ENCODE measurements around the gene EEF1AKMT2. TPM values are rescaled to one million over a fixed set of nuclear protein-coding genes. Genes with fewer than 3 reads are reported as not detected.

The EEF1AKMT2 gene
- total and polyA plus RNA-seq, 9 of the 15 experiments (the other 6 are each of a cell fraction or from before 2014, with no cell fraction given), result 9.3 to 34.3 (median 23.7) TPM

GRCh38 chr10:124768791-124769190 is 22.9 kb downstream of the EEF1AKMT2 start:
- CTCF ChIA-PET (ENCODE audit: low intra/inter-chr PET ratio), result no interaction called here
- Histone ChIP-seq H3K9ac (ENCODE audit: insufficient read depth in 1 of 2, low read depth in 2 of 2, low read length in 2 of 2) (no peak overlapping the region), H2AFZ (ENCODE audit: low read depth, low read length) (no peak overlapping the region), H3K4me1 (replicated peaks in 1 of 2; ENCODE audit: control insufficient read depth in 2 of 2, insufficient read depth in 2 of 2, low read length in 2 of 2) (no peaks in the 10 kb centered on the region), H4K20me1 (replicated peaks; ENCODE audit: control insufficient read depth, insufficient read depth, low read length) (no peaks in the 10 kb centered on the region), H3K79me2 (ENCODE audit: control insufficient read depth, insufficient read depth, low read length) (no peaks in the 10 kb centered on the region), H3K4me2 (ENCODE audit: insufficient read depth, low read length) (no peak overlapping the region), H3K9me3 (replicated peaks; ENCODE audit: control insufficient read depth, insufficient read depth, low read depth, low read length) (no peaks in the 10 kb centered on the region), H3K27me3 (ENCODE audit: control insufficient read depth in 2 of 2, insufficient read depth in 2 of 2, low read length in 2 of 2) (no peaks in the 10 kb centered on the region), H3K36me3 (ENCODE audit: control insufficient read depth, insufficient read depth, low read length) (peaks cover 43% of the 10 kb centered on the region; the same call in 2 of the 3 replicates), H3K4me3 (no peak overlapping the region), H3K9me1 (ENCODE audit: control insufficient read depth, insufficient read depth, low read length) (no peaks in the 10 kb centered on the region), H3K27ac (ENCODE audit: extremely low read depth, low read depth, low read length) (no peak overlapping the region)
- no peak for ATAC-seq
- in situ Hi-C loops (cut with MboI), result no loop called here
- POLR2A ChIA-PET, result no interaction called here
- FAIRE-seq, result no peak
- BruUV-seq (replicated peaks), result no TSS peak
- no peak for DNase-seq (ENCODE audit: extremely low read depth in 1 of 4, low spot score in 3 of 4)
- WGBS (ENCODE audit: insufficient coverage, low coverage, missing lambda C conversion rate), result 90% methylated on average over 2 of the region's 2 CpGs
- intact Hi-C loops (cut with micrococcal nuclease), result no loop called here
- TF ChIP-seq, protein P1, sequence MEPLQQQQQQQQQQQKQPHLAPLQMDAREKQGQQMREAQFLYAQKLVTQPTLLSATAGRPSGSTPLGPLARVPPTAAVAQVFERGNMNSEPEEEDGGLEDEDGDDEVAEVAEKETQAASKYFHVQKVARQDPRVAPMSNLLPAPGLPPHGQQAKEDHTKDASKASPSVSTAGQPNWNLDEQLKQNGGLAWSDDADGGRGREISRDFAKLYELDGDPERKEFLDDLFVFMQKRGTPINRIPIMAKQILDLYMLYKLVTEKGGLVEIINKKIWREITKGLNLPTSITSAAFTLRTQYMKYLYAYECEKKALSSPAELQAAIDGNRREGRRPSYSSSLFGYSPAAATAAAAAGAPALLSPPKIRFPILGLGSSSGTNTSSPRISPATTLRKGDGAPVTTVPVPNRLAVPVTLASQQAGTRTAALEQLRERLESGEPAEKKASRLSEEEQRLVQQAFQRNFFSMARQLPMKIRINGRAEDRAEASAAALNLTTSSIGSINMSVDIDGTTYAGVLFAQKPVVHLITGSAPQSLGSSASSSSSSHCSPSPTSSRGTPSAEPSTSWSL (CRISPR knock-in tag; IDR thresholded peaks at IDR 0.05; ENCODE audit: borderline replicate concordance), result no peak
- TF ChIP-seq SAFB (IDR thresholded peaks at IDR 0.05; ENCODE audit: borderline replicate concordance, low read depth, low read length) (no peak), ZNF76 (CRISPR knock-in tag; IDR thresholded peaks at IDR 0.05; ENCODE audit: borderline replicate concordance) (no peak), KAT2B (IDR thresholded peaks at IDR 0.05; ENCODE audit: low read depth, low read length) (no peak), ZNF384 (IDR thresholded peaks at IDR 0.05; ENCODE audit: low read depth, low read length) (no peak), ZNF184 (CRISPR knock-in tag; IDR thresholded peaks at IDR 0.05) (no peak), TARDBP (IDR thresholded peaks at IDR 0.05) (no peak), ZNF274 (IDR thresholded peaks at IDR 0.05; ENCODE audit: borderline replicate concordance, low read depth, low read length) (no peak), ILK (tag; IDR thresholded peaks at IDR 0.05; ENCODE audit: borderline replicate concordance, low read depth) (no peak), ZKSCAN1 (IDR thresholded peaks at IDR 0.05; ENCODE audit: low read depth, low read length) (no peak), TFAM (CRISPR knock-in tag; conservative IDR thresholded peaks at IDR 0.05) (no peak), ESRRB (CRISPR knock-in tag; IDR thresholded peaks at IDR 0.05; ENCODE audit: borderline replicate concordance) (no peak), CSDE1 (IDR thresholded peaks at IDR 0.05) (no peak), HIVEP1 (CRISPR knock-in tag; IDR thresholded peaks at IDR 0.05) (no peak), ZNF124 (CRISPR knock-in tag; IDR thresholded peaks at IDR 0.05) (no peak), ZSCAN29 (IDR thresholded peaks at IDR 0.05) (no peak)
- TF ChIP-seq, protein P2, sequence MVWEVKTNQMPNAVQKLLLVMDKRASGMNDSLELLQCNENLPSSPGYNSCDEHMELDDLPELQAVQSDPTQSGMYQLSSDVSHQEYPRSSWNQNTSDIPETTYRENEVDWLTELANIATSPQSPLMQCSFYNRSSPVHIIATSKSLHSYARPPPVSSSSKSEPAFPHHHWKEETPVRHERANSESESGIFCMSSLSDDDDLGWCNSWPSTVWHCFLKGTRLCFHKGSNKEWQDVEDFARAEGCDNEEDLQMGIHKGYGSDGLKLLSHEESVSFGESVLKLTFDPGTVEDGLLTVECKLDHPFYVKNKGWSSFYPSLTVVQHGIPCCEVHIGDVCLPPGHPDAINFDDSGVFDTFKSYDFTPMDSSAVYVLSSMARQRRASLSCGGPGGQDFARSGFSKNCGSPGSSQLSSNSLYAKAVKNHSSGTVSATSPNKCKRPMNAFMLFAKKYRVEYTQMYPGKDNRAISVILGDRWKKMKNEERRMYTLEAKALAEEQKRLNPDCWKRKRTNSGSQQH (CRISPR knock-in tag; IDR thresholded peaks at IDR 0.05), result no peak
- TF ChIP-seq, protein P3, sequence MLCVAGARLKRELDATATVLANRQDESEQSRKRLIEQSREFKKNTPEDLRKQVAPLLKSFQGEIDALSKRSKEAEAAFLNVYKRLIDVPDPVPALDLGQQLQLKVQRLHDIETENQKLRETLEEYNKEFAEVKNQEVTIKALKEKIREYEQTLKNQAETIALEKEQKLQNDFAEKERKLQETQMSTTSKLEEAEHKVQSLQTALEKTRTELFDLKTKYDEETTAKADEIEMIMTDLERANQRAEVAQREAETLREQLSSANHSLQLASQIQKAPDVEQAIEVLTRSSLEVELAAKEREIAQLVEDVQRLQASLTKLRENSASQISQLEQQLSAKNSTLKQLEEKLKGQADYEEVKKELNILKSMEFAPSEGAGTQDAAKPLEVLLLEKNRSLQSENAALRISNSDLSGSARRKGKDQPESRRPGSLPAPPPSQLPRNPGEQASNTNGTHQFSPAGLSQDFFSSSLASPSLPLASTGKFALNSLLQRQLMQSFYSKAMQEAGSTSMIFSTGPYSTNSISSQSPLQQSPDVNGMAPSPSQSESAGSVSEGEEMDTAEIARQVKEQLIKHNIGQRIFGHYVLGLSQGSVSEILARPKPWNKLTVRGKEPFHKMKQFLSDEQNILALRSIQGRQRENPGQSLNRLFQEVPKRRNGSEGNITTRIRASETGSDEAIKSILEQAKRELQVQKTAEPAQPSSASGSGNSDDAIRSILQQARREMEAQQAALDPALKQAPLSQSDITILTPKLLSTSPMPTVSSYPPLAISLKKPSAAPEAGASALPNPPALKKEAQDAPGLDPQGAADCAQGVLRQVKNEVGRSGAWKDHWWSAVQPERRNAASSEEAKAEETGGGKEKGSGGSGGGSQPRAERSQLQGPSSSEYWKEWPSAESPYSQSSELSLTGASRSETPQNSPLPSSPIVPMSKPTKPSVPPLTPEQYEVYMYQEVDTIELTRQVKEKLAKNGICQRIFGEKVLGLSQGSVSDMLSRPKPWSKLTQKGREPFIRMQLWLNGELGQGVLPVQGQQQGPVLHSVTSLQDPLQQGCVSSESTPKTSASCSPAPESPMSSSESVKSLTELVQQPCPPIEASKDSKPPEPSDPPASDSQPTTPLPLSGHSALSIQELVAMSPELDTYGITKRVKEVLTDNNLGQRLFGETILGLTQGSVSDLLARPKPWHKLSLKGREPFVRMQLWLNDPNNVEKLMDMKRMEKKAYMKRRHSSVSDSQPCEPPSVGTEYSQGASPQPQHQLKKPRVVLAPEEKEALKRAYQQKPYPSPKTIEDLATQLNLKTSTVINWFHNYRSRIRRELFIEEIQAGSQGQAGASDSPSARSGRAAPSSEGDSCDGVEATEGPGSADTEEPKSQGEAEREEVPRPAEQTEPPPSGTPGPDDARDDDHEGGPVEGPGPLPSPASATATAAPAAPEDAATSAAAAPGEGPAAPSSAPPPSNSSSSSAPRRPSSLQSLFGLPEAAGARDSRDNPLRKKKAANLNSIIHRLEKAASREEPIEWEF (CRISPR knock-in tag; IDR thresholded peaks at IDR 0.05), result no peak
